LNCAP (cell line): ENCODE data around the gene GPNMB.

ENCODE experiments used
- TF ChIP-seq, protein P1 (sequence below): fragments of 450-650 bp; IDR thresholded peaks from 2 replicates; pipeline ENCODE4 v1.5.1; 2017; ENCODE audit warnings: mild to moderate bottlenecking

GPNMB gene

DNA sequence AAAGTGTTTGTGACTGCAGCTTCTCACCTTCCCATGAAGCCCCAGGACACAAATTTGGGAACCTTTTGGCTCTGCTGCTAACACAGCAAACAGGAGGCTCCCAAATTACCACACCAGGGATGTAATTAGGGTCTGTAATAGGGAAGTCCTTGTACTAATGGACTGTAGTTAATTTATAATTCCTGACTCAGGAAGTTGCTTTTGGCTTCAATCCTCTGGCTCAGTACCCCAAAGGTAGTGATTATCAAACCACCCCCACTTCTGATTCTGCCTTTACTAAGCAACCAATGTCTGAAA lies 48.8 kb downstream of the GPNMB start:
- TF ChIP-seq, protein P1, sequence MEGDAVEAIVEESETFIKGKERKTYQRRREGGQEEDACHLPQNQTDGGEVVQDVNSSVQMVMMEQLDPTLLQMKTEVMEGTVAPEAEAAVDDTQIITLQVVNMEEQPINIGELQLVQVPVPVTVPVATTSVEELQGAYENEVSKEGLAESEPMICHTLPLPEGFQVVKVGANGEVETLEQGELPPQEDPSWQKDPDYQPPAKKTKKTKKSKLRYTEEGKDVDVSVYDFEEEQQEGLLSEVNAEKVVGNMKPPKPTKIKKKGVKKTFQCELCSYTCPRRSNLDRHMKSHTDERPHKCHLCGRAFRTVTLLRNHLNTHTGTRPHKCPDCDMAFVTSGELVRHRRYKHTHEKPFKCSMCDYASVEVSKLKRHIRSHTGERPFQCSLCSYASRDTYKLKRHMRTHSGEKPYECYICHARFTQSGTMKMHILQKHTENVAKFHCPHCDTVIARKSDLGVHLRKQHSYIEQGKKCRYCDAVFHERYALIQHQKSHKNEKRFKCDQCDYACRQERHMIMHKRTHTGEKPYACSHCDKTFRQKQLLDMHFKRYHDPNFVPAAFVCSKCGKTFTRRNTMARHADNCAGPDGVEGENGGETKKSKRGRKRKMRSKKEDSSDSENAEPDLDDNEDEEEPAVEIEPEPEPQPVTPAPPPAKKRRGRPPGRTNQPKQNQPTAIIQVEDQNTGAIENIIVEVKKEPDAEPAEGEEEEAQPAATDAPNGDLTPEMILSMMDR, result no peak

DNA sequence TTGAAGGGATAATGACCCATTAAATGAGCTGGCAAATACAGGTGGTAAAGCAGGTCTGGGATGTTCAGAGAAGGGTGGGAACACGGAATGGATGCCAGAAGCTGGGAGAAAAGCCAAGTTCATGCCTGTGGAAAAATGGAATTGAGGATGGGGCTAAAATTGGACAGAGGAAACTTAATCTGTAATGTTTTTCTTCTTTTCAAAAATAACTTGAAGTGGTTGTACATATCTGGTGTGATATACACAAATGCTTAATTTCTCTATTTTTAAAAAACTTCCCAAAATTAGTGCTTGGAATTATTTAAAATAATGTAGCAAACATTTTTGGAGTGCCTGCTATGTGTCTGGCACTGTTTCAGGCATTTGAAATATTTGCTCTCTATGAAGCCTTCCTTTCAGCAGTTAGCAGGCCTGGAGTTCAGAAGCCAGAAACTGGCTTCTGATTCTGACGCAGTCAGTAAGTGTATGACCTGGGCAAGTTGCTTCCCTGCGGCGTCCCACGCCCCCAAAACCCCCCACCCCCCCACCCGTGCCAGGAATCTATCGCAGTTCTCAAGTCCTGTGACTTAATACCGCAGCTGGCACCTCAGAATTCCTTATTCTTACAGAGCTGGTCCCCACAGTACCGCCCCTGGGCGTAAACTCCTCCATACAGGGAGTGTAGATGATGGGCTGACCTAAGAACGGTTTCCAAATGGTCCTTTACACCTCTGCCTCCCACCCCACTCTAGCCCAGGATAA lies 51.7 kb downstream of the GPNMB start:
- TF ChIP-seq, protein P1, result no peak

DNA sequence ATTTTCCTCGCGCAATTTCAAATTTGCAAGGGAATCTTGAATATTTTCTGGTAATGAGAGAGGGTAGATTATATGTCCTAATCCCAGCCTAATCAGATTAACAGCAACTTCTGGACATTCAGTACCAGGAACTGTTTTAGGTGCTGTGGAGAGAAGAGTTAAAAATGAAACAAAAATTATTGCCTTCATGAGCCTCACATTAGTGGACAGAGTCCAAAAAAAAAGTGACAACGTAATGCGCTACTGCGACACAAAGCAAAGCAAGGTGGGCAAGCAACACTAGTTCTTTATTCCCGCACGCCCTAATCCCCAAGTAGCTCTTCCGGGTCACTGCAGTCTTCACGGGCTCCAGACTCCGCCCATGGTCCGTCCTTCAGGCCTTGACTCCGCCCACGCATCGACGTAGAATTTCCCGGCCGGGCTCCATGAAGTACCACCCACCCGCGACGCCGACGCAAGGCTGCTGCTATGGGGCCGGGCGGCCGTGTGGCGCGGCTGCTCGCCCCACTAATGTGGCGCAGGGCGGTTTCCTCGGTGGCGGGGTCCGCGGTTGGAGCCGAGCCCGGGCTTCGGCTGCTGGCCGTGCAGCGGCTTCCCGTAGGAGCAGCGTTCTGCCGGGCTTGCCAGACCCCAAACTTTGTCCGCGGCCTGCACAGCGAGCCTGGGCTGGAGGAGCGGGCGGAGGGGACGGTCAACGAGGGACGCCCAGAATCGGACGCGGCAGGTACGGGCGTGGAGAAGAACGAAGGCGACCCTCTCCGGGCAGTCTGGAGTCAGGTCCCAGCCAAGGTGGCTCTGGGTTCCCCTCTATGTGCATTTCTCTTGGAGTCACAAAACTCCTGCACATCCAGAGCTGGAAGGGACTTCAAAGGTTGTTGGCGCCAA lies 52.6 kb downstream of the GPNMB start, which contains the start of gene MALSU1:
TSS of gene MALSU1 (plus strand) at position 455 of the 885 bp plus-strand sequence. CDS start at position 469, 14 bp downstream.
- TF ChIP-seq, protein P1, result no peak

DNA sequence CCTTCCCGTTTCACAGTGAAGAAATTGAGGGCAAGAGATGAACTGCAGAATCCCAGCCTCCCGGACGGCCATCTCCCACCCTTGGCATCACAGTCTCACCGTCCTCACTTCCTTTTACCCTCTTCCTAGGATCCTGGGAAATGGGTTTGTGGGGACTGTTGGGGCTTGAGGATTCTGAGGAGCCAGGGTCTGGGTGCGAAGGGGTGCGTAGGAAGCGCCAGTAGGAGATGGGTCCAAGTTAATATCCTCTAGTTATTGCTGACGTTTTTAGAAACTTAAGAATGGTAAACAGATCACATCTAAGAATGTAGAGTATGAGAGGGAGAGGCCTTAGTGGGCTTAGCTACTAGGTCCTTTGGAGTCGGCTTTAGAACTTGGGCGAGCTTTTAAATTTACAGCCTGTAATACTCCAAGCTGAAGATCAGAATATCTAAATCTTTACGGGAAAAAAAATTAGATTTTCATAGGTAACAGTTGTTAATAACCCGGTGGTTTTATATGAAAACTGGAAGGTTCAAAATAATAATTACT lies 53.3 kb downstream of the GPNMB start:
- TF ChIP-seq, protein P1, result no peak

DNA sequence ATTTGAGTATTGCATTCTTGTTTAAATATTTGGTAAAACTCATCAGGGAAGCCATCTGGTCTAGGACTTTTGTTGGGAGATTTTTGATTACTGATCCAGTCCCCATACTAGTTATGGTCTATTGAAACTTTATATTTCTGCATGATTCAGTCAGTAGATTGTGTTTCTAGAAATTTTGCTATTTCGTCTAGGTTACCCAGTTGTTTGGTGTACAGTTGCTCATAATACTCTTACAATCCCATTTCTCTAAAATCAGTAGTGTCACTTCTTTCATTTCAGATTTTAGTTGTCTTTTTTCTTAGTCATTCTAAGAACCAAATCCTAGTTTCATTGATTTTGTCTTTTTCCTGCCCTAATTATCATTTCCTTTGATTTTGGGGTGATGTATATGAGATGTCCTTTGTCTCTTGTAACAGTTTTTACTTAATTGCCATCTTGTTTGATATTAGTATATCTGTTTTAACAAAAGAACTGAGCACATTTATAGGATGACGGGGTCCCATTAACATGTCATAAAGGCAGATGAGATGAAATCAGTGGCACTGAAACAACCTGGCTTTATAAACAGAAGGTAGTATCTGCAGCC lies 60.5 kb downstream of the GPNMB start:
- TF ChIP-seq, protein P1, result no peak

DNA sequence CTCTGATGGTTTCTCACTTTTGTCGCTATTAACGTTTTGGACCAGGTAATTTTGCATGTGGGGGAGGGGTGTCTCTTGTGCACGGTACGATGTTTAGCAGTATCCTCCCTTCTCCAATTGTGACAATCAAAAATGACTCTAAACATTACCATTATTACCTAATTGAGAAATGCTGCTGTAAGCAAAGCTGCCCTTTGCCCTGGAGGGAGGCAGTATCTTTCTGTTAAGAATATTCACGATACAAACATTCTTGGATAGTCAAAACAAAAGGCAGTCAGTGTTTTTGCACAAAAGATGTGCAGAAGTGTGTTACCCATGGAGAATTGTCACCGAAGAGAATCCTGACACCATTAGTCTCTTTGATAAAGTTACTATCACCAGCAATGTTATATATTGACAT lies 62.2 kb downstream of the GPNMB start:
- TF ChIP-seq, protein P1, result no peak

DNA sequence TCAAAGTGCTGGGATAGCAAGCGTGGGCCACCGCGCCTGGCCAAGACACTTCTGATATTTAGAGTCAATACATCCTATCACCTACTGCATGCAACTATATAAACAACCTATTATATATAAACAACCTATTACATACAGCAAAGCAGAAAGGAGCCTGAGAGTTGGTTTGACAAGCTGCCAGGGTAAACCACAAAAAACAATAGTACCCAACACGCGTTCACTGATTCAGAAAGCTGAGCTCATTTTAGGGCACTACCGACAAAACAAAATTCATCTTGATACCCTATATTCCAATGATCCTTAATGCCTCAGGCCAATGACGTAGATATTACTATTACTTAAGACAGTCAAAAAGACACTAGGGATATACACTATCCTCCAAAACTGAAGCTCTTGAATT lies 68.8 kb downstream of the GPNMB start:
- TF ChIP-seq, protein P1, result no peak
